HG02885 (cell line): Measurements from ENCODE around the gene PRPH2.
"Not testable (repeated sequence)": the region's sequence is repeated elsewhere in the genome, so short reads cannot be mapped to it uniquely, and the experiment has no call there.

ENCODE experiments used
- ATAC-seq: cut with Tn5 transposase; IDR thresholded peaks from one replicate; pipeline ENCODE4 v1.9.1; 2021; ENCODE audit warnings: mild to moderate bottlenecking; ENCODE audit not compliant: unreplicated experiment, poor library complexity

The PRPH2 gene

GRCh38 chr6:42702786-42703185, 19.6 kb downstream of the PRPH2 start:
- ATAC-seq: not testable (repeated sequence)

- ATAC-seq: no peak
These were observed 20.2 kb downstream of the PRPH2 start for GRCh38 chr6:42702200-42702599.

- ATAC-seq: no peak
These were observed 24.2 kb downstream of the PRPH2 start for GRCh38 chr6:42698217-42698616.

DNA sequence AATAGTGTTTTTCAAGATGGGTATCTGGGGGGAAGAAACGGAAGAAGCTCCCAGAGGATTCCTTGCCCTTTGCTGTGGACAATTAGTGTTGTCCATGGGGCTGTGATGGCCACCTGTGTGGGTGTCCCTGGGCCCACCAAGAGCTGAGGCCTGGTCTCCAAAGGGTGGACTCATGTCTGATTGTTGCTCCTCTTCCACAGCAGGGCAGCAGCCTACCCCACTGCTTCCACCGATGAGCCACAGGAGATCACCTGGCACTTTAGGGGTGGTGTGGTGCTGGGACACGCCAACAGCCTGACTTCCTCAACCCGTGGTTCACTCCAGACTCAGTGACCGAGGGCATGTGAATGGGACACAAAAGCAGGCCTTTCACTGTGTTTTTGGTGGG, 25.1 kb downstream of the PRPH2 start:
- ATAC-seq: no peak

DNA sequence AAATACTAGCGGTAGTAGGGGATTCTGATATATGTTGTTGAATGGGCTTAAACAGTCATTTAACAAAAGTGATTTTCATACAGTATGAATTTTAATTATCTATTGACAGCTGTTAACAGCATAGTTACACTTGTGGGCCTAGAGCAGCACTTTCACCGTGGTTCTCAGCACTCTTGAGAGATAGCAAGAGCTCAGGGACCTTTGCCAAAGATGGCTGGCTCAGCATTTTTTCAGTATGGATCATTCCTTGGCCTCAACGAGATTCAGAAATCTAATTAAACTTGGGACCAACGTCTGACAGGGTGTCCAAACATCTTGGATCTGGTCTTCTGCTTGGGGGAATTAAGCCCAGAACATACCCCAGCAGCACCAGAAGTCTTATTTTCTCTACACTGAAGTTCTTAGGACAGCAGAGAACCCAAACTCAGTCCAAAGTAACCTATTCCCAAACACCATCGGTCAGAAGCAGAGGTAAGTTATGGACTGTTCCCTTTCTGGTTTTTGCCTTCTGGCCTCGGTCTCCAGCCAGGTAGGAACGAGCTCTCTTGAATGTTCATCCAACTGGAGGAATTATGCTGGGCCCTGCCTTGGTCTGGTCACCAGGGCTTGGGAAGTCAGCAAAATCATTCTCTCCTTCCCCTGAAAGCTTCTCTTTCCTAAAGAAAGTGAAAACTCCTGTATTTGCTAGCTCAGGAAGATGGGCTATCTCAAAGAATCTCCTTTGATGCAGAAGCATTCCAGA, 25.7 kb downstream of the PRPH2 start:
- no peak for ATAC-seq

GRCh38 chr6:42694586-42694985, 27.8 kb downstream of the PRPH2 start:
- no peak for ATAC-seq

DNA sequence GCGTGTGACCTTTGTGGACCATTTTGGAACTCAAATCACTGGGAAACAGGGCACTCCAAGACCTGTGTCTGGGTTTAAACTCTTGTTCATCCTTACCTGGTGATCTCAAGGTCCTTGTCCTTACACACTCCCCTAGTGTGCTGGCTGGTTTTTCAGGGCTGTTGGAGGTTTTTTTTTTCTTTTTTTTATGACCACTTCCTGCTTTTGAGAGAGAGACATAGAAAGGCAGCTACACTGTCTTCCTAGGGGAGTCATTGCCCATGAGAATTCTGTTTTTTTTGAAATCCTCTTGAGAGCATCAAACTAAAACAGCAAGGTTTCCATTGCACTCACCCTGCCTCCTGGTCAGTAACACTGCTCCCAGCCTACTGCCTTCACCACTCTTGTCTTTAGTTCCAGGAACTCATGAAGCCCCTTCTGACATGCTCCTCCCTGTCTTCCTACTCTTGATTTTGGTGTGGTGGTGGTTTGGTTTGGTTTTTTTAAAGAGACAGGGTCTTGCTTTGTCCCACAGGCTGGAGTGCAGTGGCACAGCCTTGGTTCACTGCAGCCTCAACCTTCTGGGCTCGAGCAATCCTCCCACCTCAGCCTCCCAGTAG, 28.6 kb downstream of the PRPH2 start:
- ATAC-seq: no peak

DNA sequence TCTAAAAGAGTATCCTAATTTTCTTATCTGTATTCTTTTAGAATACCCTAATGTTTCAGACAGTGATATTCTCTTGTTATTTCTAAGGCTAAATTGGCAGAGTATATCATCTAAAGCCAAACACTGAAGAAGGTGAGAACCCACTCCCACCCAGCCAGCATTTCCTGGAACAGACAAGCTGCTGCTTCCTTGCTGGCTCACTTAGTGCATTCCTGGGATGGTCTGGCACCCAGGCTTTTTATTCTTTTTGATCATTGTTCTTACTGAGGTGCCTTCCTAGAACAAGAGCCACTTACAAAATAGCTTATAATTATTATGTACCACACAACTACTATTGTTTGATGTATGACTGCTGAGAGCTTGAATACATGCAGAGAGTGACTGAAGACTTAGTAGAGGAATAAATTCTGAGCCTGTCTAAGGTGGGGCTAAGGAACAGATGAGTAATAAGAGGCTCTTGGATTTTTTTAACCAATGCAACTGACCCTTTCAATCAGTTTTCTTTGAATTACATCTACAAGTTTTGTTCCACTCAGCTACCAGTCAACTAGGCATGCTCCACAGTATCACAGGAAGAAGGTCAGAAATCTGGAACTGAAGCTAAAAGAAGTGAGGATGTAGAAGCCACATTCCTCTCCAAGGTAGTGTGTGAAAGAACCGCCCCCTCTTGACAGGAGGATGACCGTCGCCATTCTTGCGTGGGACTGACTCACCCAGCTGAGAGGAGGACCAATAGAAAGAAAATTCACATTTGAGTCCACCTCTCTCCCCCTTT, 30.1 kb downstream of the PRPH2 start:
- ATAC-seq: no peak

DNA sequence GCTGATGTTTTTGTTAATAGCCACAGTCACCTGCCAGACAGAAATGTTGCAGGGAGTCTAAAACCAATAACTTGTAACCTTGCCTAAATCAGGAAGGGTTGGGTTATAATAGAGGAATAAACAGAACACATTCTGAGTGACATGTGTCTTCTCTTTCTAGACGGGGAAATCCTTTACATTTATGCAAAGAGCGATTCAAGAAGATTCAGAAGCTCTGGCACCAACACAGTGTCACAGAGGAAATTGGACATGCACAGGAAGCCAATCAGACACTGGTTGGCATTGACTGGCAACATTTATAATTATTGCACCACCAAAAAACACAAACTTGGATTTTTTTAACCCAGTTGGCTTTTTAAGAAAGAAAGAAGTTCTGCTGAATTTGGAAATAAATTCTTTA, 31.5 kb downstream of the PRPH2 start:
- ATAC-seq: no peak

DNA sequence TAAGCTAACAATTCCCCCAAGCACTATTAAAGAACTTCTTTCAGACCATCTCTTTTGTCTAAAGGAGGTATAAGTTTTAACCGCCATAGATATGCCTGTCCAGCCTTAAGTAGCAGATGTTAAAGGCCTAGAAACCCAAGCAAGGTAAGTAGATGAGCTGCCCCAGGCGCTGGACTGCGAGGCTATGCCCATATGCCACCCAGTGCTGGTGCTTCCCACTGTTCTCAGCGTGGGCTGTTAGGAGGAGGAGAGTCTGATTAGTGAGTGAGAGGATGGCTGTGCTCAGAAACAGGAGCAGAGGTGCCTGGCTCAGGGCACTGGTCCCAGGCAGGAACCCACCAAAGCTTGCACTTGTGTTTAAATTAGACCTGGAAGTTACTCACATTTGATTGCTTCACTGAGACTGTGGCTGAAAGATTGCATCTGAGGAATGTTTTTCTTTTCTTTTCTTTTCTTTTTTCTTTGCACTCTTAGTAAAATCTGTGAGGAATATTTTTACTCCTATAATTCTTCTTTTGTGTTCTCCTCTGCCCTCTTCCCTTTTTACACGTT, 32.2 kb downstream of the PRPH2 start:
- ATAC-seq: no peak

GRCh38 chr6:42689371-42689770, 33.0 kb downstream of the PRPH2 start:
- ATAC-seq: no peak

GRCh38 chr6:42688281-42688680, 34.1 kb downstream of the PRPH2 start:
- ATAC-seq: no peak

GRCh38 chr6:42679358-42679757, 43.0 kb downstream of the PRPH2 start:
- ATAC-seq: no peak

- ATAC-seq: no peak
These were observed 47.6 kb downstream of the PRPH2 start for GRCh38 chr6:42674780-42675179.

DNA sequence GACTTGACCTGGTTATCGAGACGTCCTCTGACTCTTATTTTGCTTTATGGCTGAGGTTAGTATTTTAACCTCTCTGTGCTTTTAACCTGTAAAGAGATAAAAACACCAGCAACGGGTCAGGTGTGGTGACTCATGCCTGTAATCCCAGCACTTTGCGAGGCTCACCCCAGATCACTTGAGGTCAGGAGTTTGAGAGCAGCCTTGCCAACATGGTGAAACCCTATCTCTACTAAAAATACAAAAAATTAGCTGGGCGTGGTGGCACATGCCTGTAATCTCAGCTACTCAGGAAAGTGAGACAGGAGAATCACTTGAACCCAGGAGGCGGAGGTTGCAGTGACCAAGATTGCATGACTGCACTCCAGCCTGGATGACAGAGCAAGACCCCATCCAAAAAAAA, 48.0 kb downstream of the PRPH2 start:
- ATAC-seq: not testable (repeated sequence)

- no peak for ATAC-seq
These were observed 57.7 kb downstream of the PRPH2 start for GRCh38 chr6:42664718-42665117.

DNA sequence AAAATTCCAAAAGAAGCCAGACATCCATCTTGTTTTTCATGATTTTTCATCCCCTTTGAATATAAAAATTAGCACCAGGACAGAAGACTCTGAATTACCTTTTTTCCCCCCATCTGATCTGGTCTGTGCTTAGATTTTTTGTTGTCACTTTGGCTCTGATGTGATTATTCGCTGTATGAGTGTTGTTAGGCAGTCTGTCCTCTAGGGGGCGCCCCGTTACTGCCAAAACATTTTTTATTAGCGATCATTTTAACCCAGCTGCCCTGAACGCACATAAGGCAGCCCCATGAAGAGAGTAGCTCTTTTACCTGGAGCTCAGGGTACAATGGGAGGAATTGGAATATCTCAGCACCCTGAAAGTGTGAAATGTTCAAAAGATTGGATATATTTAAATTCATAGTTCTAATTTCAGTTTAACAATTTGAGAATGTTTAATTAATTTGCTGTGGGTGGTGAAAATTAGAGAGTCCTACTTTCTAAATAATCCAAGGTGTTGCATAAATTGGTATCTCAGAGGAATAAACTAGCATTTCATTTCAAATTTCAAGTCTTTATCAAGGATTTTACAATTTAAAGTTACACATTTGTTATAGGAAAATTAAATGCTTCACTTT, 60.8 kb downstream of the PRPH2 start:
- no peak for ATAC-seq

- ATAC-seq: no peak
These were observed 62.6 kb downstream of the PRPH2 start for GRCh38 chr6:42659806-42660205.

DNA sequence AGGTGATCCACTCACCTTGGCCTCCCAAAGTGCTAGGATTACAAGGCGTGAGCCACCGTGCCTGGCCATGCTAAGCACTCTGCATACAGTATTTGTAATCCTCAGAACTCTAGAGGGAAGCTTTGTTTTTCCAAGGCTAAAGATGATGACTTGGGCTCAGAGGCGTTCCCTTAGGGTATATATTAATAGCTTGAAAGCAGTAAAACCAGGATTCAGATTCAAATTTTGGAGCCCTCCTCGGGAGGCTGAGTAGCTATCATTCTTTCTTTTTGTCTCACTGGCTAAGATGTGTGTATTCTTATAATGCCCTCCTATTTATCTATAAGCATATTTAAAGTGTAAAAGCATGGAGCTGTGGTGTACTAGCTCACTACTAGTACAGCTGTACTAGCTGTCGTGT, 68.5 kb downstream of the PRPH2 start:
- no peak for ATAC-seq

GRCh38 chr6:42652024-42652746, 70.2 kb downstream of the PRPH2 start:
- ATAC-seq: no peak
